GM19043 (cell line): Measurements from ENCODE around the gene RPS16.
A peak's percentile ranks its signal among the peaks of the same experiment; 100 is the strongest.

Source experiments
- ATAC-seq: cut with Tn5 transposase; IDR thresholded peaks from one replicate; pipeline ENCODE4 v1.9.1; 2021; ENCODE audit warnings: low read depth; ENCODE audit not compliant: unreplicated experiment

Gene RPS16

DNA sequence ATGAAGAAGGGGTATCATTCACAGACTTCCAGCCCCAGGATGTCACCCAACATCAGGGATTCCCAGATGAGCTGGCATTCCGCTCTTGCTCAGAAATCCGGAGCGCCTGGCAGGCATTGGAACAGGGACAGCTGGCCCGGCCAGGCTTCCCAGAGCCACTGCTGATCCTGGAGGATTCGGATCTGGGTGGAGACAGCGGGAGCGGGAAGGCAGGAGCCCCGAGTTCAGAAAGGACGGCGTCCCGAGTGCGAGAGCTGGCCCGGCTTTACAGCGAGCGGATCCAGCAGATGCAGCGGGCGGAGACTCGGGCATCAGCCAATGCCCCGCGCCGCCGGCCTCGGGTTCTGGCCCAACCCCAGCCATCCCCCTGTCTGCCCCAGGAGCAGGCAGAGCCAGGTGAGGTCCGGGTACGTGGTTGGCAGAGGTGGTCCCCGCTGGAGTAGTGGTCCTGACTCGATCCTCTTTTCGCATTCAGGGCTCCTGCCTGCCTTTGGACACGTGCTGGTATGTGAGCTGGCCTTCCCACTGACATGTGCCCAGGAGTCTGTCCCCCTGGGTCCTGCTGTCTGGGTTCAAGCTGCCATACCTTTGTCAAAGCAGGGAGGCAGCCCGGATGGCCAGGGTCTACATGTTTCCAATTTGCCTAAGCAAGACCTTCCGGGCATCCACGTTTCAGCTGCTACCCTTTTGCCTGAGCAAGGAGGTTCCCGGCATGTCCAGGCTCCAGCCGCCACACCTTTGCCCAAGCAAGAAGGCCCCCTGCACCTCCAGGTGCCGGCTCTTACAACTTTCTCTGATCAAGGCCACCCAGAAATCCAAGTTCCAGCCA is 12.3 kb downstream of the RPS16 start:
- ATAC-seq, result no peak

DNA sequence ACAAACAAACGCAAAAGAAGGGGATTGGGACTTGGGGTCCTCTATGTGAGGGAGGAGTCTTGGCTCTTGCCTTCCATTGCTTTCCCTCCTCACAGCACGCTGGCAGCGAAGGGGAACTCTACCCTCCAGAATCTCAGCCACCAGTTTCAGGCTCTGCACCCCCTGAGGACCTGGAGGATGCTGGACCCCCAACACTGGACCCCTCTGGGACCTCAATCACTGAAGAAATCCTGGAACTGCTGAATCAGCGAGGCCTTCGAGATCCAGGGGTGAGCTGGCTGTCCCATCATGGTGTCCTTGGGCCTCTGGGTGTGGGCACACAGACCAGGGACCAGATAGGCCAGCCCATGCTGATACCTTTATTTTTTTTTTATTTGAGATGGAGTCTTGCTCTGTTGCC is 13.7 kb downstream of the RPS16 start:
- ATAC-seq, result no peak

DNA sequence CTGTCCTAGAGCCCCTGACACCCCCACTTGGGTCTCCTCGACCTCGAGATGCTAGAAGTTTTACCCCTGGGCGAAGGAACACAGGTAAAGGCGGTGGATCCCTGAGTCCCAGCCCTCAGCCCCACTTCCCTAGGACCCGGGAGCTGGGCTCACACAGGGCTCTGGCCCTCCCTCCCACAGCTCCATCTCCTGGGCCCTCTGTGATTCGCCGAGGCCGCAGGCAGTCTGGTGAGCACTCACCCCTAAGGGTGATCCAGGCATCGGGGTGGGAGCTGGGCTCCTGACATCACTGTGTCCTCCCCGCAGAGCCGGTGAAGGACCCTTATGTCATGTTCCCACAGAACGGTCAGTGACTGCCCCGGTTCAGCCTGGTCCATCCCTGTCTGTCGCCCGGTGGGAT is 15.0 kb downstream of the RPS16 start:
- no peak for ATAC-seq

DNA sequence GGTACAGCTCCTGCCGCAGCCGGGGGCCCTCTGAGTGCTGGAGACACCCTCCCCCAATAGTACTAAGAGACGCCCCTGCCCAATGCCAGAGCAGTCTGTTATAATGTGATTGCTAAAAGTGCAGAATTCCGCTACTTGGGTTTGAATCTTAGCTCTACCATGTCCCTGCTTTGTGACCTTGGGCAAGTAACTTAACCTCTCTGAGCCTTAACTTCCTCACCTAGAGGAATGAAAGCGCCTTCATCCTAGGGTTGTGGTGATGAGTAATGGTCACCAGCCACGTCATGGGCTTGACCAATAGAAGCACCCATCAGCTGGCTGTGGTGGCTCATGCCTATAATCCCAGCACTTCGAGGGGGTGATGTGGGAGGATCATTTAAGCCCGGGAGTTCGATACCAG is 16.7 kb downstream of the RPS16 start:
- no peak for ATAC-seq

DNA sequence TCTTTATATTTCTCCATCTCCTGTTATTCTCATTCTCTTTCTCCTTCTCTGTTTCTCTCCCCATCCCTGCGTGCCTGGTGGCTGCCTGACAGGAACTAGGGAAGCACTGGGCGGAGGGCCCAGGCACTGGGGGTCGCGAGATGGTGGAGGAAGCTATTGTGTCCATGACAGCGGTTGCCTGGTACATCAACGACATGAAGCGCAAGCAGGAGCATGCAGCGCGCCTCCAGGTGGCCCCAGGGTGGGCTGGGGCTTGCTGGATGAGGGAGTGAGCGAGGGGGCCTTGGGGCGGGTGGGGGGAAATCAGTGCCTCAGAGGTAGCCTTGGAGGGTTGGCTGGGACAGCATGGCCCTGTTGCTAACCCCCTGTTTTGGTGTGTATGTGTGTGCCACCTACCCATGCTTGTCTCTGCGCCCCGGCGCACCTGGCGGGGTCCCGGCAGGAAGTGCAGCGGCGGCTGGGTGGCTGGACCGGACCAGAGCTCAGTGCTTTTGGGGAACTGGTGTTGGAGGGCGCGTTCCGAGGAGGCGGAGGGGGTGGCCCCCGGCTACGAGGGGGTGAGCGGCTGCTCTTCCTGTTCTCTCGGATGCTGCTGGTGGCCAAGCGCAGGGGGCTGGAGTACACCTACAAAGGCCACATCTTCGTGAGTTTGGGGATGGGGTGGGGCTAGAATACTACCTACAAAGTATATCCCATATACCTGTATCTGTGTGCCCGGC is 18.1 kb downstream of the RPS16 start:
- no peak for ATAC-seq

DNA sequence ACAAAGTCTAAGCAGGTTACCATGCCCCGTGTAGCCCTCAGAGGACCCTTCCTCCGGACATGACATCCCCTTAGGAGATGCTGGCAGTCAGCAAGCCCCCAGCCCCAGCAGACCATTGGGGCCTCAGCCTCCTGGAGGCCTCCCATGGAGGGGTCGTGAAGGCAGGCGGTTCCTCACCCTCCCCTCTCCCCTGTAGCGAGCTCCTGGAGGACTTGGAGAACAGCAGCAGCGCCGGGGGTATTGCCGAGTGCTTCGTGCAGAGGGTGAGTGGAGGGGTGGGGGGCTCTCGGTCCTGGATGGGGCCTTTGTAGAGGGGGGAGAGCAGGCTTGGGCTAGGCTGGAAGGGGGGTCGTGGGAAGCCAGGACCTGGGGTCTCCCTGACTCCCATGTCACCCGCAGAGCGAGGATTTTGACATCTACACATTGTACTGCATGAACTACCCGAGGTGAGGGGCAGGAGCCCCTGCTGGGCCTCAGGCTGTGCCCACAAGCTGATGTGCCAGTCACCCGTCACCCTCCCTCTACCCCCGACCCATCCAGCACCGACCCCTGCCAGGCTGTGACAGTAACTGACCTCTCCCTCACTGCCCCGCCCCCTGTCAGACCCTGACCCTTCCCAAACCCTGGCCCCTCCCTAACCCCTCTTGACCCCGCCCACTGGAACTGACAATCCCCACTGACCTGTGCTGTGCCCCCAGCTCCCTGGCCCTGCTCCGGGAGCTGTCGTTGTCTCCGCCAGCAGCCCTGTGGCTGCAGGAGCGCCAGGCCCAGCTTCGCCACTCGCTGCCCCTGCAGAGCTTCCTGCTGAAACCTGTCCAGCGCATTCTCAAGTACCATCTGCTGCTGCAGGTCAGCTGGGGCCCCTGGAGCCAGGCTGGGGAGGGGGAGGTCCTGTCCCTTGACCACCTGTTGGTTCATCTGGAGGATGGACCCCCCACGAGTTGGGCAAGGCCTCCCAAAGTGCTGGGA is 19.3 kb downstream of the RPS16 start:
- ATAC-seq, result no peak

DNA sequence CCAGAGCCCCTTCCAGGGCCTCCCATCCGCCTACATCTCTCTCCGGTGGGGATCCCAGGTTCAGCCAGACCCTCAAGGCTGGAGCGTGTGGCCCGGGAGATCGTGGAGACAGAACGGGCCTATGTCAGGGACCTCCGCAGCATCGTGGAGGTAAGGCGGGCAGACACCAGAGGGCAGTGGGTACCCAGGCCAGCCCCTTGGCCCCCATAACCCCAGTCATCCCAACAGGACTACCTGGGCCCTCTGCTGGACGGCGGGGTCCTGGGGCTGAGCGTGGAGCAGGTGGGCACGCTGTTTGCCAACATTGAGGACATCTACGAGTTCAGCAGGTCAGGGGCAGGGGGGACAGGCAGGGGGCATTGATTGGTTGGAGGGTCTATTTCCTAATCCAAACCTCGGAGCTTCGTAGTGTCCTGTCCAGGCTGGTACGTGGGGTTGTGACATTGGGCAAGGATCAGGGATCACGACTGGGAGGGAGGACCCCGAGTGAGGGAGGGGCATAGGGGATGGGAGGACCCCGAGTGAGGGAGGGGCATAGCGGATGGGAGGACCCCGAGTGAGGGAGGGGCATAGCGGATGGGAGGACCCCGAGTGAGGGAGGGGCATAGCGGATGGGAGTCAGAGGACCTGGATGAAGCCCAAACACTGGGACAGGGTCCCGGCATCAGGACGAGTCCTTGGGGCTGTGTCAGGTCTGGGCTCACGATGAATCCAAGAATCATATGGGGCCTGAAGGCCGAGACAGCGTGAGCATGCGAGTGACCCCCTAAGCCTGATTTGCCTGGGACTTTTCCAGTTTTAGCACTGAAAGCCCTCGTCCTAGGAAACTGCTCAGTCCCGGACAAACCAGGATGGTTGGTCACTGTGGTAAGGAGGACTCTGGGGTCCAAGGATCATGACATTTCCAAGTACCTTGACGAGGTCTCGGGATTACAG is 20.4 kb downstream of the RPS16 start:
- ATAC-seq, result no peak

DNA sequence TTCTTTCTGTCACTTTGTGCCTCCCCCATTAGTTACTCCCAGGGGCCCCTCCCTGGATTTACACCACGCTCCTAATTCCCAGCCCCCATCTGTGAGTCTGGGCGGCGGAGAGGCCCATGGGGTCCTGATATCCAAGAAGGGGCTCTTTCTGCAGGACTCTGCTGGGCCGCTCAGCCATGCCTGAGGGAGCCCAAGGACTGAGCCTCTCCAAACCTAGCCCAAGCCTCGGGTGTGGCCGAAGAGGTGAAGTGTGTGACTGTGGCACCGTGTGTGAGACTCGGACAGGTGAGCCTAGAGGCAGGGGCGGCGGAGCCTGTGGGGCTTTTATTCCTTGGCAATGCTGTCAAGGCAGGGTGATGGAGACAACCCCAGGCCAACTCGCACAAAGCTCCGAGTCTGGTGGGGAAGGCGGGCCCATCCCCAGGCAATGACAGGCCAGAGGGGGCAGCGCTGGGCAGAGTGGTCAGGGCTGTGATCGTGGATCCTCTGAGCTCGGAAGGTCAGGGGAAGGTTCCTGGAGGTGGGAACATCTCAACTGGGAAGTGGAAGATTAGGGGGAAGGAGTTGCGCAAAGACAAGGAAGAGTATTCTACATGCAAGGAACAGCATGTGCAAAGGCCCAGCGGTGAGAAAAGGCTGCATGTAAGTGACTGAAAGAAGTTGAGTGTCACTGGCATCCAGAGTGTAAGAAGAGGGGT is 21.7 kb downstream of the RPS16 start:
- ATAC-seq, result no peak

DNA sequence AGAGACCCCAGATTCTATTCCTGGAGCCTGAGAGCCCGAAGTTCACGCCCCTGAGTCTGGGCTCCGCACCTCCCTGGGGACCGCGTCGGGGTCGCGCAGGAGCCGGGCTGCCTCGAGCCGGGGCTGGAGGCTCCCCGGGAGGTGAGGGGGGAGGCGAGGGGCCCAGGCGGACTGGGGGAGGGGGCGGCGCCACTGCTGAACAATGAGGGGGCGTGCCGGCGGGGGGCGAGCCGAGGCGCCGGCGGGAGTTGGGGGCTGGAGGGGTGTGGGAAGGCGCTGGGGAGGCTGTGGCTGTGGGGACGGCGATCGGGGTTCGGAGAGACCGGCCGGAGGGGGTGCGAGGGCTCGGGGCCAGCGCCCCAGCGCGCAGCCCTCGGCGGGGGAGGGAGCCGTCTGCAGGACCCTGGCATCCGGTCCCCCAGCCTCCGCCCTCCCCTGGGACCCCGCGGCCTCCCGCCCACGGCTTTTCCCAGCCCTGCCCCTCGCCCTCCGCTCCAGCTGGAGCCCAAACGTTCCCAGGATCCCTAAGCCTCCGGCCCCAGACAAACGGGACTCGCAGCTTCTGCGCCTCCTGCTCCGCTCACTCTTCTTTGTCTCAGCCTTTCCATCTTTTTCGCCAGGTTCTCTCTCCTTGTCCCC is 22.4 kb downstream of the RPS16 start:
- no peak for ATAC-seq

DNA sequence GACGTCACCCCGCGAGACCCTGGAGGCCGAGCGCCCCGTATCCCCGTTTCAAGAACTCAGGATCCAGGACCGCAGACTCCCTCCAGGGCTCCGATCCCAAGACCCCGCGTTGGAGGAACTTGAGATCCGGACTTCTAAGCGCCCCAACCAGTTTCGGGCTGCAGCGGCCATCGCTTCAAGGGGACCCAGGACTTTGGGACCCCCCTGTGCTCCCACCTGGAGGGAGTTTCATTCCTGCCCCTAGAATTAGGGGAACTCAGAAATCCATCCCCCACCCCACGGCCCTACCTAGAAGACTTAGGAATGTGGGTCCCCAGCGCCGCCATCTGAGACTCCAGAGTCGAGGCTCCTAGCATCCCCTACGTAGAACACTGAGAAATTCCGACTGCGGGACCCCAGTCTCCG is 22.9 kb downstream of the RPS16 start:
- no peak for ATAC-seq

DNA sequence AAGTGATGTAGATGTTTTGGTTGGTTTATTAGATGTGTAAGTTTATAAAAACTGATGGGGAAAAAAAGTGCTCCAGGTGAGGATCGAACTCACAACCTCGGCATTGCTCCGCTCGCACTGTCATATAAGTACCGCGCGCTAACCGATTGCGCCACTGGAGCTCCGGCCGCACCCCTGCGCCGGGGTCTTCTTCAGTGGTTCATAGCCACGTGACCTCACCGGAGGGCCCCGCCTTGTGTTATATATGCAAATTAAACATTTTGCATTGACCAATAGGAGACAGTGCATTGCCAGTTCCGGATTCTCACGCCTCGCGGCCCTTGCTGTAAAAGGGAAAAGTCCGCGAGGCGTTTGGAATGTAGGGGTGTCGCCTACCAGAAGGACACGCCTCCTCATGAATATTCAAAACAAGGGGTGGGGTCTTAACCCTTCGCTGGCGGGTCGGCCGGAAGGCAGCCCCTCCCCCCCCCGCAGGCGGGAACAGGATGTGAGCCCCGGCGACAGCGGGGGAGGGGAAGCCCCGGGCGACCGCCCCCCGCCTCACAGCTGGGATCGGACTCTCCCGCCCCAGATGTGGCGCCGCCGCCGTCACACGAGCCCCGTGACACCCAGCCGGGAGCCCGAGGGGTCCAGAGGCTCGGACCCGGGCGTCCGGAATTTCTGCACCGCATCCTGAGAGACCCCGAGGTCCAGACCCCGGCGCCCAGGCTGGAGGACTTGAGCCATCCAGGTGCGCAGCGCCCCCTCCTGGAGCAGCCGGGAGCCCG is 23.5 kb downstream of the RPS16 start, which contains the start of gene PLEKHG2:
Gene PLEKHG2, plus strand, starts transcription at position 570 of the 767 bp plus-strand sequence. CDS start 1,418 bp downstream, outside the sequence.
- peak; percentile 67 for ATAC-seq

DNA sequence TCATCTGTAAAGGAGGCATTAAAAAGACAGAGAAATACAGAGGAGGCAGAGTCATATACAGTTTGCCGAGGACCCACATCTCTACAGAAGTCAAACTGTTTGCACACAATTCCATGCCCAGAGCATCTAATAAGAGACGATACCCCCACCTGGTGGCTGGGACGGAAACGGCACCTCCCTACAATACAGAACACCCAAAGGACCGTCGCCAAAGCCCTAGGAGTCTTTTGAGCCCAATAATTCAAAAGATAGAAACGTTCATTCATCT is 24.0 kb downstream of the RPS16 start:
- peak; percentile 17 for ATAC-seq

DNA sequence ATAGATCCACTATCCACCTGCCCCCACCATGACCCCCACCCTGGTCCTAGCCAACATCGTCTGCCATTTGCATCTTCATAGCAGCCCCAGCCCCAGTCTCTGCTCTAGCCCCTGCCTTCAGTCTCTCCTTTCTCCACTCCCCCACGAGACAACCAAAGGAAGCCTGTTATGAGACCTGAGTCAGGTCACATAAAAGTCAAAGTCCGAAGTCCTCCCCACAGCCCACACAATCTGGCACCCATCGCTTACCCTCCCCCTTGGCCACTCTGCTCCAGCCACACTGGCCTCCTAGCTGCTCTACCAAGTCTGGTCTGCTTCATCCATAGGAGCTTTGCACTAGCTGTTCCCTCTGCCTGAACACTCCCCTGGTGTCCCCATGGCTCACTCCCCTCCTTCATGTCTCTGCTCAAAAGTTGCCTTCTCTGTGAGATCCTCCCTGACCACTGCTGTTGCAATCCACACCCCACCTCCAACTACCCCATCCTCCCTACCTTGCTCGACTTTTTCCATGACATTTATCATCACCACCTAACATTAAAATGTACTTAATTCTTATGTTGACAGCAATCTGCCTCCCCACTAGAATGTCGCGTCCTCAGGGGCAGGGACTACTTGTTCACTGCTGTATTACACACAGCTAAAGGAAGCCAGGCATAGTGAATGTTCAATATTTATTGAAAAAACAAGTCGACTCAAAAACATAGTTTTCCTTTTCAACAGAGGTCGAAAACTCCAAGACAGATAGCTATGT is 24.5 kb downstream of the RPS16 start:
- ATAC-seq, result no peak

DNA sequence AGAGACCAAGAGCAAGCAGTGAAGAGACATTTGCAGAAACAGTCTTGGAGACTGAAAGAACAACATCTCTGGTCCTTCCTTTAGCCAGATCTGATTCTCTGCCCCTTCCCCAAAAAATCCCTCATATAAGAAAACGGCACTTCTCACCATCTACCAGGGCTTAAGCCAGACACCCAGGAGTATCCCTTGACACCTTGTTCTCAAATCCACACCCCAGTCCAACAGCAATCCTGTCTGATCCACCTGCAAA is 25.0 kb downstream of the RPS16 start:
- ATAC-seq, result no peak

DNA sequence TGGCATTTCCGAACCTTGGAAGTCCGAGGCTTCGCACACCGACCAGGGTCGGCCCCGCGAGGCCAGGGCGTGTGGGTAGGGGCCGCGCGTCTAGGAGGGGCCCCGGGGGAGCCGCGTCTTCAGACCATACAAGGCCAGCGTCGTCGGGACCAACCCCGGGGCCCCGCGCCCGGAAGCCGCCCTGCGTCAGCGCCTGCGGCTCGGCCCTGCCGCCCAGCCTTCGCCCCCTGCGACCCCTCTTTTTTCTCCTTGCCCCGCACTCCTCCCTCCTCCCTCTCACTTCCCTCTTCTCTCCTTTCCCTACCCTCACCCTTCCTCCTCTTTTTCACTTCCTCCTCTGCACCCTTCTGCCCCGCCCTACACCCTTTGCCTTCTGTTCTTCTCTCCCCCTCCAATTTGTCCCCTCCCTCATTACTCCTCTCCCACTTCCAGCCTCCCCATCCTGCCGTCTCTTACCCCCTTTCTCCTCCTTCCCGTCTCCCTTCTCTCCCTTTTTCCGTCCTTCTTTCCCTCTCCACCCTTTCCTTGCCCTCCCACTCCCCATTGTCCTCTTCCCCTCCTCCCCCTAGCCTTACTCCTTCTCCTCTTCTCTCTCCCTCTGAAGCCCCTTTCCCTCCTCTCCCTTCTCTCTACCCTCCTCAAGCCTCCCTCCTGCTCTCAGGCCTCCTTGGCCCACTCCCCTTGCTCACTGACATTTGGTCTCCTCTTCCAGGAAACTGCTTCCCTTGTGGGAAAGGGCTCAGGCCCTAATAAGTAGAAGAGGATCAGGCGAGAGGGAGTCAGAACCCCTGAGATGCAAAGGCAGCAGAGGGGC is 25.5 kb downstream of the RPS16 start:
- ATAC-seq, result no peak

DNA sequence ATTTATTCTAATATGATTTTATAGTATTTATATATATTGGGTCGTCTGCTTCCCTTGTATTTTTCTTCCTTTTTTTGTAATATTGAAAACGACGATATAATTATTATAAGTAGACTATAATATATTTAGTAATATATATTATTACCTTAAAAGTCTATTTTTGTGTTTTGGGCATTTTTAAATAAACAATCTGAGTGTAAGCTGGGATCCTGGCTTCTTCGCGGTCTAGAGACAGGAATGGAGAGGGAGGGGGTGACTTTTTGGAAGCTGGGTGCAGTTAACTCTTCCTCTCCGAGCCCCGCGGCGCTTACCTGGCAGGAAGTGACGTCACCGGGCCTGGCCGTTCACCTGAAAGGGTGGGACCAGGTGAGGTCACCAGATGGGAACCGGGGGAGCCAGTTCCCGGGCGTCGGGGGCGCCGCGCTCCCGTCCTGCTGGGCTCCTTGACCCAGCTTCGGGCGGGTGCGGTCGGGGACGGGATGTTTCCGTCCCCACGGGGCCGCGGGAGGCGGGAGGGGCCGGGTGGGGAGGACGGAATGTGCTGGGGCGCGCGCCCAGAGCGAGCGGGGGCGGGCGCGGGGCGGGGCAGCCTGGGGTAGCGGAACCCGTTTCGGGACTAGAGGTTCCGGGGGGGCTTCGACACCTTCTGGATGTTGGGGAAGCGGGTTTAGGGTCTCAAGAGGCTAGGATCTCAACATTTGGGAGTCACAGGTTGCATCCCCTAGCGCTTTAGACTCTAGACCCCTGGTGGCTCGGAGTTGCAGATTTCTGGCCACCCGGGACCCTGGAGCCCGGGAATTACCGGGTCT is 26.3 kb downstream of the RPS16 start:
- ATAC-seq, result no peak
